Measurements from ENCODE around the gene LLGL2. TPM values are rescaled to one million over a fixed set of nuclear protein-coding genes. Genes with fewer than 3 reads are reported as not detected.

The LLGL2 gene
- total and polyA plus RNA-seq, 10 of the 15 experiments (the other 5 are each of a cell fraction or from before 2014, with no cell fraction given) = 0.21 to 9.9 (median 4.5) TPM

GRCh38 chr17:75536366-75536765, 10.9 kb downstream of the LLGL2 start:
- no peaks in the 10 kb centered on the region for H3K36me3 ChIP-seq (ENCODE audit: control insufficient read depth in 2 of 2, insufficient read depth in 2 of 2, low read length in 1 of 2)
- ChIA-PET RAD21 (ENCODE audit: unreplicated experiment) (no interaction called here), POLR2A (interaction anchor here (1.3 kb wide), 1 partner anchor 228 kb away, joined by 3 read pairs; no protein-coding TSS in a partner anchor), SMC1A (ENCODE audit: uncharacterized antibody, unreplicated experiment) (no interaction called here), CTCF (no interaction called here)
- H2AFZ ChIP-seq (ENCODE audit: control insufficient read depth, low read depth, low read length) = no peak overlapping the region
- H3K4me2 ChIP-seq (ENCODE audit: control insufficient read depth, insufficient read depth) = no peak overlapping the region
- H3K4me1 ChIP-seq (ENCODE audit: control insufficient read depth, insufficient read depth, low read length) = peaks cover 11% of the 10 kb centered on the region
- BruUV-seq (replicated peaks) = no TSS peak
- DNase-seq (ENCODE audit: low read depth, low spot score) (no peak), FAIRE-seq (no peak), ATAC-seq (no peak)
- no peak overlapping the region for H3K4me3 ChIP-seq
- no peaks in the 10 kb centered on the region for H3K9me3 ChIP-seq (replicated peaks; ENCODE audit: control insufficient read depth, insufficient read depth, low read length)
- no peaks in the 10 kb centered on the region for H3K79me2 ChIP-seq (ENCODE audit: control insufficient read depth, insufficient read depth, low read length)
- 80% methylated on average over 10 of the region's 10 CpGs for WGBS (ENCODE audit: insufficient coverage, insufficient replicate concordance, low lambda C conversion rate, missing lambda C conversion rate)
- H3K27ac ChIP-seq (ENCODE audit: control insufficient read depth, insufficient read depth) = no peak overlapping the region
- TF ChIP-seq YY1 (IDR thresholded peaks at IDR 0.05; ENCODE audit: low read depth, low read length) (no peak), E2F8 (IDR thresholded peaks at IDR 0.05; ENCODE audit: low read depth, partially characterized antibody) (no peak), CHD2 (IDR thresholded peaks at IDR 0.05; ENCODE audit: borderline replicate concordance, low read depth, low read length) (no peak), NFIC (IDR thresholded peaks at IDR 0.05; ENCODE audit: low read depth, low read length) (no peak), EED (IDR thresholded peaks at IDR 0.05; ENCODE audit: low read depth) (no peak), ATF2 (IDR thresholded peaks at IDR 0.05; ENCODE audit: low read length) (no peak), BCL3 (IDR thresholded peaks at IDR 0.05; ENCODE audit: borderline replicate concordance, insufficient read depth, low read depth, low read length, poor library complexity, severe bottlenecking) (no peak), FOXM1 (IDR thresholded peaks at IDR 0.05; ENCODE audit: low read depth, low read length) (no peak), NFYA (IDR thresholded peaks at IDR 0.05; ENCODE audit: borderline replicate concordance, low read depth, low read length) (no peak), PAX5 (IDR thresholded peaks at IDR 0.05; ENCODE audit: borderline replicate concordance, low read depth, low read length) (no peak), RBBP5 (conservative IDR thresholded peaks at IDR 0.05) (no peak), SUPT20H (IDR thresholded peaks at IDR 0.05; ENCODE audit: borderline replicate concordance, control insufficient read depth, low read depth, low read length) (no peak), SIX5 (IDR thresholded peaks at IDR 0.05; ENCODE audit: low read depth, low read length, severe bottlenecking) (no peak), ZNF274 (IDR thresholded peaks at IDR 0.05; ENCODE audit: insufficient read depth, insufficient read length) (no peak), RUNX3 (IDR thresholded peaks at IDR 0.05; ENCODE audit: low read length) (no peak), YBX1 (IDR thresholded peaks at IDR 0.05) (no peak), SMAD1 (IDR thresholded peaks at IDR 0.05; ENCODE audit: low read depth, partially characterized antibody) (no peak), RAD51 (IDR thresholded peaks at IDR 0.05) (no peak), CHD4 (IDR thresholded peaks at IDR 0.05) (no peak)
- in situ Hi-C loops (cut with MboI) = no loop called here
- no peaks in the 10 kb centered on the region for H4K20me1 ChIP-seq (ENCODE audit: control insufficient read depth, insufficient read depth)
- intact Hi-C loops (cut with micrococcal nuclease; ENCODE audit: unreplicated experiment) = no loop called here
- no peak overlapping the region for H3K9ac ChIP-seq (ENCODE audit: control insufficient read depth, insufficient read depth, low read length)
- H3K27me3 ChIP-seq (replicated peaks in 1 of 2; ENCODE audit: control insufficient read depth in 2 of 2, insufficient read depth in 2 of 2, low read length in 1 of 2) = no peaks in the 10 kb centered on the region
